ENCODE data around the gene RNF133. TPM values are rescaled to one million over a fixed set of nuclear protein-coding genes. Genes with fewer than 3 reads are reported as not detected.

RNF133 gene
- total RNA-seq: 0.33 and 0.73 TPM in 2 replicates

GRCh38 chr7:122699017-122699416, at the start of gene RNF133:
Gene RNF133, minus strand, starts transcription at chr7:122699117. Its CDS starts 199 bp downstream, at chr7:122698918.

GRCh38 chr7:122702872-122703510, 4.1 kb upstream of the RNF133 start, which contains the start of gene RNF148:
Gene RNF148, minus strand, starts transcription at chr7:122702922. Its CDS starts 172 bp downstream, at chr7:122702750.

Other genes with a start within 250 kb of the RNF133 start
- 0.33 and 1.3 TPM in 2 replicates for gene RNF148, start 3.8 kb upstream of the RNF133 start, total RNA-seq
- gene CADPS2, start 187.3 kb upstream of the RNF133 start, total RNA-seq: 25.3 and 29.1 TPM in 2 replicates